Forelimb muscle (tissue), 1 donor: ENCODE data around the gene CPVL. TPM values are rescaled to one million over a fixed set of nuclear protein-coding genes. Genes with fewer than 3 reads are reported as not detected.

ENCODE experiments used
- DNase-seq: peaks from one replicate; pipeline ENCODE4 v3.0.0-alpha.2; 2013; ENCODE audit warnings: low read depth
- polyA plus RNA-seq: library from polyadenylated mRNA; unstranded; fragments of 120-200 nt; gene quantifications from one replicate; pipeline ENCODE4 v1.2.1, GENCODE V29; 2013; ENCODE audit not compliant: insufficient read length

The CPVL gene
- polyA plus RNA-seq, 1 donor = 33.8 TPM

GRCh38 chr7:29003703-29004102 lies 142.6 kb downstream of the CPVL start:
- no peak for DNase-seq

- DNase-seq = no peak
Measured at GRCh38 chr7:29000717-29001076, 145.6 kb downstream of the CPVL start.

GRCh38 chr7:28999895-29000716 lies 146.2 kb downstream of the CPVL start:
- DNase-seq = no peak

GRCh38 chr7:28999427-28999826 lies 146.9 kb downstream of the CPVL start:
- no peak for DNase-seq

- DNase-seq = no peak
Measured at GRCh38 chr7:28998105-28998504, 148.2 kb downstream of the CPVL start.

- DNase-seq = no peak
Measured at GRCh38 chr7:28996836-28997235, 149.5 kb downstream of the CPVL start.

- DNase-seq = no peak
Measured at GRCh38 chr7:28993371-28993770, 153.0 kb downstream of the CPVL start.

- no peak for DNase-seq
Measured at GRCh38 chr7:28992798-28993197, 153.5 kb downstream of the CPVL start.

GRCh38 chr7:28990200-28990960 lies 156.0 kb downstream of the CPVL start:
- no peak for DNase-seq

GRCh38 chr7:28989211-28989980 lies 156.9 kb downstream of the CPVL start:
- no peak for DNase-seq

- no peak for DNase-seq
Measured at GRCh38 chr7:28988810-28989209, 157.5 kb downstream of the CPVL start.

GRCh38 chr7:28988091-28988490 lies 158.2 kb downstream of the CPVL start:
- DNase-seq = no peak

GRCh38 chr7:28986765-28987110 lies 159.6 kb downstream of the CPVL start:
- DNase-seq = no peak

GRCh38 chr7:28986028-28986764 lies 160.1 kb downstream of the CPVL start:
- DNase-seq = no peak

GRCh38 chr7:28984631-28985030 lies 161.7 kb downstream of the CPVL start:
- no peak for DNase-seq

- DNase-seq = no peak
Measured at GRCh38 chr7:28984217-28984616, 162.1 kb downstream of the CPVL start.

- DNase-seq = no peak
Measured at GRCh38 chr7:28983396-28984190, 162.7 kb downstream of the CPVL start.

- no peak for DNase-seq
Measured at GRCh38 chr7:28981161-28981465, 165.2 kb downstream of the CPVL start.

GRCh38 chr7:28980451-28981160 lies 165.7 kb downstream of the CPVL start:
- no peak for DNase-seq

- DNase-seq = no peak
Measured at GRCh38 chr7:28979776-28980175, 166.6 kb downstream of the CPVL start.

GRCh38 chr7:28977881-28978280 lies 168.5 kb downstream of the CPVL start:
- no peak for DNase-seq
